Transverse colon (tissue), 4 donors: ENCODE results near the gene CMTM4.

ENCODE experiments used
- EP300 ChIP-seq: sonication (generic); formaldehyde crosslinking; IDR thresholded peaks from one replicate; pipeline ENCODE4 v1.6.1; 2017; ENCODE audit warnings: antibody characterized with exemption, low read depth
- POLR2A ChIP-seq: fragments of 450-650 bp; IDR thresholded peaks from one replicate; pipeline ENCODE4 v1.6.1; 2016; ENCODE audit warnings: antibody characterized with exemption, mild to moderate bottlenecking, moderate library complexity
- POLR2AphosphoS5 ChIP-seq, 3 donors: sonication (generic); formaldehyde crosslinking; IDR thresholded peaks; one replicate each; pipeline ENCODE4 v1.6.1; 2016; ENCODE audit warnings: antibody characterized with exemption in 3 of 3
- TF ChIP-seq, protein P1 (sequence below), 5 experiments: fragments of 200-600 bp in 3 of 5; fragments of 450-650 bp in 2 of 5; sonication (generic) in 3 of 5; IDR thresholded peaks; 1 replicate in 2 of 5; 2 replicates in 3 of 5; pipeline ENCODE4 v1.5.1; 2016 to 2017; ENCODE audit warnings: antibody characterized with exemption in 5 of 5, inconsistent platforms in 3 of 5, mild to moderate bottlenecking in 2 of 5, moderate library complexity in 1 of 5

- TF ChIP-seq POLR2AphosphoS5 (IDR thresholded peaks at IDR 0.05) (no peak), POLR2A (no peak), EP300 (no peak)
- TF ChIP-seq, protein P1, sequence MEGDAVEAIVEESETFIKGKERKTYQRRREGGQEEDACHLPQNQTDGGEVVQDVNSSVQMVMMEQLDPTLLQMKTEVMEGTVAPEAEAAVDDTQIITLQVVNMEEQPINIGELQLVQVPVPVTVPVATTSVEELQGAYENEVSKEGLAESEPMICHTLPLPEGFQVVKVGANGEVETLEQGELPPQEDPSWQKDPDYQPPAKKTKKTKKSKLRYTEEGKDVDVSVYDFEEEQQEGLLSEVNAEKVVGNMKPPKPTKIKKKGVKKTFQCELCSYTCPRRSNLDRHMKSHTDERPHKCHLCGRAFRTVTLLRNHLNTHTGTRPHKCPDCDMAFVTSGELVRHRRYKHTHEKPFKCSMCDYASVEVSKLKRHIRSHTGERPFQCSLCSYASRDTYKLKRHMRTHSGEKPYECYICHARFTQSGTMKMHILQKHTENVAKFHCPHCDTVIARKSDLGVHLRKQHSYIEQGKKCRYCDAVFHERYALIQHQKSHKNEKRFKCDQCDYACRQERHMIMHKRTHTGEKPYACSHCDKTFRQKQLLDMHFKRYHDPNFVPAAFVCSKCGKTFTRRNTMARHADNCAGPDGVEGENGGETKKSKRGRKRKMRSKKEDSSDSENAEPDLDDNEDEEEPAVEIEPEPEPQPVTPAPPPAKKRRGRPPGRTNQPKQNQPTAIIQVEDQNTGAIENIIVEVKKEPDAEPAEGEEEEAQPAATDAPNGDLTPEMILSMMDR (IDR thresholded peaks at IDR 0.05), result no peak
These were observed 1.0 kb downstream of the CMTM4 start for GRCh38 chr16:66695471-66695934.
